ENCODE data around the gene DEPP1.

Gene DEPP1

GRCh38 chr10:44933451-44934321 lies 44.9 kb downstream of the DEPP1 start:
- DNase-seq (ENCODE audit: low read depth in 3 of 3): no peak

DNA sequence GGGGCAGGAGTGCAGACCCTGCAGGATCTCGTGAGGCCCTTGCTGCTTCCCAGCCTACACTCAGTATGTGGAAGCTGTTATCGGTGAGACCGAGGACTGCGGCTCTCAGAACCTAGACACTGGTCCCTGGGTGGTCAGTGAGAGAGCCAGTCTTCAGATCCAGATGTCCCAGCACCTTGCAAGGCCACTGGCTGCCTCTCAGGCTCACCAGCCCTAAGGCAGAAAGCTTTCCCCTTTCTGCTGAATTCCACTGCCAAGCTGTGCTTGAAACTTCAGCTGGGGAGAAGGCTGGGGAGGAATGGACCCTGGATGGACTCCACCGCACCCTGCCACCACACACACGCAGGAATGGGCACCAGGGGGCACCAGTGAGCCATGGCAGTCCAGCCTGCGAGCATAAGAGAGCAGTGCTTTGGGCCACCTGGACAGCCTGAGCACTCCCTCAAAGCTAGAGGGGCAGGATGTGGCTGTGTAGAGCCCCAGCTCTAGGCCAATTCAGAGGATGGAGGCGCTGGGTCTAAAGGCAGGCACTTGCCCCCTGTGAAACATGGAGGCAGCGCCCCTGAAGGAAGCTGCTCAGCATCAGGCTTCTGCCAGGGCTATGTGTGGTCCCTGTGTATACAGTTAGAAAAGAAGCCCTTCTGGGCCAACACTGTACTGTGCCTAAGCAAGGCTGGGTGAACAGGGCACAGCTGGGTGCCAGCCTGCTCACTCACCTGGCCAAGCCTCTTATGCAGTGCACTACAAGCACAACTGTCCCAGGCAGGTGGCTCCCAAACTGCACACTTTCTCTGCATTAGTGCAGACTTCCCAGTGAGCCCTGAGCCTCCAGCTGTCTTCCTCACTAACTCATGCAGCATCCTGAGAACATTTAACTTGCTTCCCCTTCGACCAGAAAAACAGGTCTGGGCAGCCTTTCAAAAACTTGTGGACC lies 45.8 kb downstream of the DEPP1 start:
- peak; percentile 58 to 80 (median 67) for DNase-seq (ENCODE audit: low read depth in 3 of 3)

DNA sequence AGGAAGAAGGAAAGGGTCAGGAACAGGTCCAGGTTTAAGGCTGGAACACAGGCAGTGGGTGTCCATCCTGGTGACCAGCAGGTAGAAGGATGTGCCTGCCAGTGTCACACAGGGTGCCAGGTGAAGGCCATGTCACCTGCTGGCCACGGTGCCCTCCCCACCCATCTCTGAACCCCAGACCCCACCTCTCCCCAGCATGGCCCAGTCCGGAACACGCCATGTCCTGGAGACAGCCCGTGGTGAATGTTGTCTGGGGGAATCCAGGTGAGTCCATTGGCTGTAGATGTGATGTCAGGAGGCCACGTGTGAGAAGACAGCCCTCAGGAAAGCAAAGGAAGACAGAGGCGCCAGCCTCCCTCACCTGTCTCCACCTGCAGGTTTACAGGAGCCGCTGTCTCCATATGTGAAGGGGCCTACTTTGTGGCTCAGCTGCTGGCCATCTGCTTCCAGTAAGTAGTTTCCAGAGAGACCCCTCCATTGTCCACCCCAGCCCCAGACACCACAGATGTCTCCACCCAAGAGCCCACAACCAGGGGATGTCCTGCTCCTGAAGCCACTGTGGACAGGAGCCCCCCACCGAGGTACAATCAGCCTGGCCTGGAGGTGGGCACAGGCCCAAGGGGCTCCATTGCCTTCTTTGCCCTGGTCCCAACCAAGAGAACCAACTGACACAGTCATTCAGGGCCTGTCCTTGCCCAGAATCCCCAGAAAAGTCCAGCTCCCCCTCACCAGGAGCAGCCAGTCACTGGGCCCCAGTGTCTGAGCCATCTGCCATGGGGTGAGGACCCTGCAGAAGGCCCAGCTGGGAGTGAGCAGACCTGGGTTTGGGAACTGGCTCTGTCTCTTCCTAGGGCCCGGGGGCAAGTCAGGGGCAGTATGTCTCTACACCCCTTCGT lies 46.7 kb downstream of the DEPP1 start:
- DNase-seq (ENCODE audit: low read depth in 3 of 3): no peak

GRCh38 chr10:44930904-44931620 lies 47.5 kb downstream of the DEPP1 start:
- no peak for DNase-seq (ENCODE audit: low read depth in 3 of 3)

- DNase-seq (ENCODE audit: low read depth in 3 of 3): no peak
Observed at GRCh38 chr10:44929356-44930255, 49.0 kb downstream of the DEPP1 start.

- no peak for DNase-seq (ENCODE audit: low read depth in 3 of 3)
Observed at GRCh38 chr10:44928462-44928861, 50.1 kb downstream of the DEPP1 start.

DNA sequence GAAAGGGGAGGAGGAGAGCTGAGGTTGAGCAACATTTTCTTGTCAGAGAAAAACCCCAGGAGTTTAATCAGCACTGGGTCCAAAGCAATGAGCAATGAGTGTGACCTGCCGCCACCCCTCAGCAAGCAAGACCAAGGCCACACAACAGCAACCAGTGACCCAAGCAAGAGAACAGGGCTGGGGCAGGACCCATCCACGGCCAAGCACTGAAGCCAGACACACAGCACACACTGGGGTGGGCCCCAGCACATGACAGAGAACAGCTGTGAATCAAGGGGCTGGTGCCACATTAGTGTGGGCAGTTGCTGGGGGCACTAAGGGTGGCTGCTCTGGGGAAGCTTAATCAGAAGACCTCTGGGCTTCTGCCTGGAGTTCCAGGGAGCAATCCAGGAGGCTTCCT lies 51.3 kb downstream of the DEPP1 start:
- DNase-seq (ENCODE audit: low read depth in 3 of 3): no peak

GRCh38 chr10:44926751-44927351 lies 51.8 kb downstream of the DEPP1 start:
- DNase-seq (ENCODE audit: low read depth in 3 of 3): no peak

Data from stimulated activated CD4-positive, alpha-beta T cell treated with anti-CD3 and anti-CD28 coated beads, TNF-alpha, amount 100 ng/mL, for 24 hours (primary cell).